Endodermal cell (in vitro differentiated cells): Measurements from ENCODE around the gene CAPG. TPM values are rescaled to one million over a fixed set of nuclear protein-coding genes. Genes with fewer than 3 reads are reported as not detected.
"Not testable (repeated sequence)": the region's sequence is repeated elsewhere in the genome, so short reads cannot be mapped to it uniquely, and the experiment has no call there.

Experiments used
- DNase-seq: peaks from one replicate; pipeline ENCODE4 v3.0.0-alpha.2; 2017
- H3K27ac ChIP-seq: 2 replicates; pipeline ENCODE4 v1.5.1; 2013; ENCODE audit warnings: mild to moderate bottlenecking, low read depth, low read length, moderate library complexity
- H3K27me3 ChIP-seq: 2 replicates; pipeline ENCODE4 v1.6.1; 2013; ENCODE audit warnings: mild to moderate bottlenecking, low read length, moderate library complexity; ENCODE audit not compliant: insufficient read depth, control insufficient read depth, poor library complexity, severe bottlenecking
- H3K36me3 ChIP-seq: 2 replicates; pipeline ENCODE4 v1.7.0; 2013; ENCODE audit warnings: mild to moderate bottlenecking, low read length, moderate library complexity; ENCODE audit not compliant: control insufficient read depth, insufficient read depth
- H3K4me1 ChIP-seq: one replicate; pipeline ENCODE4 v1.7.0; 2013; ENCODE audit warnings: low read length; ENCODE audit not compliant: control insufficient read depth, insufficient read depth
- H3K4me3 ChIP-seq: 2 replicates; pipeline ENCODE4 v1.5.1; 2013; ENCODE audit warnings: mild to moderate bottlenecking, low read length, moderate library complexity
- H3K9ac ChIP-seq: 2 replicates; pipeline ENCODE4 v1.6.1; 2013; ENCODE audit warnings: mild to moderate bottlenecking, low read length, moderate library complexity; ENCODE audit not compliant: poor library complexity, severe bottlenecking; ENCODE audit errors: extremely low read depth
- H3K9me3 ChIP-seq: 2 replicates; pipeline ENCODE4 v1.6.1; 2013; ENCODE audit warnings: mild to moderate bottlenecking, low read length, moderate library complexity; ENCODE audit not compliant: control insufficient read depth
- H3K27ac Mint-ChIP-seq: 2 replicates; pipeline ENCODE4 v1.8.0; 2020; ENCODE audit warnings: mixed read lengths
- H3K27me3 Mint-ChIP-seq: 2 replicates; pipeline ENCODE4 v1.8.0; 2021; ENCODE audit warnings: mild to moderate bottlenecking, mixed read lengths; ENCODE audit not compliant: insufficient read depth
- H3K36me3 Mint-ChIP-seq: 2 replicates; pipeline ENCODE4 v1.8.0; 2020; ENCODE audit warnings: low read depth, mixed read lengths
- H3K4me1 Mint-ChIP-seq: 2 replicates; pipeline ENCODE4 v1.8.0; 2020; ENCODE audit warnings: mixed read lengths
- H3K4me3 Mint-ChIP-seq: 2 replicates; pipeline ENCODE4 v1.8.0; 2020; ENCODE audit warnings: mild to moderate bottlenecking, moderate library complexity, mixed read lengths
- H3K9me3 Mint-ChIP-seq: 2 replicates; pipeline ENCODE4 v1.8.0; 2020; ENCODE audit warnings: mild to moderate bottlenecking, mixed read lengths
- WGBS, 2 experiments: methylation state at CpG; one replicate each; pipeline versions ENCODE4 v1.1.5 to v1.1.7; 2013; ENCODE audit warnings: missing lambda C conversion rate in 2 of 2, mixed read lengths in 1 of 2; ENCODE audit not compliant: insufficient coverage in 1 of 2, insufficient read length in 1 of 2; 5-methylcytosine and 5-hydroxymethylcytosine counted together
- total RNA-seq, 2 donors: library from RNA; stranded (reverse); fragmentation: NEBNext Ultra II Directional in 1 of 2; extraction: Animal tissue kit (Norgen Biotek cat#: 25700) in 1 of 2; gene quantifications; 2 replicates in 1 of 2; 3 replicates in 1 of 2; pipeline ENCODE4 v1.2.1, GENCODE V29; 2021
- TF ChIP-seq, protein P1 (sequence below): fragments of 200-600 bp; sonication (generic); conservative IDR thresholded peaks from 2 replicates; pipeline ENCODE4 v1.5.0; 2021; ENCODE audit warnings: antibody characterized with exemption, mild to moderate bottlenecking

The CAPG gene
- total RNA-seq, 2 donors from 2014 or later, result 104 to 119 TPM

- peak; percentile 41 for DNase-seq
- Mint-ChIP-seq H3K27me3 (no peaks in the 10 kb centered on the region), H3K27ac (peak overlapping the region; percentile 67)
Measured at GRCh38 chr2:85441864-85442263, 31.7 kb upstream of the CAPG start.

GRCh38 chr2:85440729-85441128 is 30.6 kb upstream of the CAPG start:
- H3K27ac ChIP-seq, result no peak overlapping the region
- Mint-ChIP-seq H3K27ac (no peak overlapping the region), H3K9me3 (no peaks in the 10 kb centered on the region), H3K4me1 (peaks cover 24% of the 10 kb centered on the region), H3K27me3 (no peaks in the 10 kb centered on the region), H3K4me3 (no peak overlapping the region), H3K36me3 (no peaks in the 10 kb centered on the region)
- peaks cover 10% of the 10 kb centered on the region for H3K4me1 ChIP-seq
- no peaks in the 10 kb centered on the region for H3K9me3 ChIP-seq
- no peak overlapping the region for H3K9ac ChIP-seq
- H3K27me3 ChIP-seq, result no peaks in the 10 kb centered on the region
- no peaks in the 10 kb centered on the region for H3K36me3 ChIP-seq
- 93 to 100% methylated on average over 4 to 5 of the region's 5 CpGs for WGBS, 2 experiments
- H3K4me3 ChIP-seq, result no peak overlapping the region
- TF ChIP-seq, protein P1, sequence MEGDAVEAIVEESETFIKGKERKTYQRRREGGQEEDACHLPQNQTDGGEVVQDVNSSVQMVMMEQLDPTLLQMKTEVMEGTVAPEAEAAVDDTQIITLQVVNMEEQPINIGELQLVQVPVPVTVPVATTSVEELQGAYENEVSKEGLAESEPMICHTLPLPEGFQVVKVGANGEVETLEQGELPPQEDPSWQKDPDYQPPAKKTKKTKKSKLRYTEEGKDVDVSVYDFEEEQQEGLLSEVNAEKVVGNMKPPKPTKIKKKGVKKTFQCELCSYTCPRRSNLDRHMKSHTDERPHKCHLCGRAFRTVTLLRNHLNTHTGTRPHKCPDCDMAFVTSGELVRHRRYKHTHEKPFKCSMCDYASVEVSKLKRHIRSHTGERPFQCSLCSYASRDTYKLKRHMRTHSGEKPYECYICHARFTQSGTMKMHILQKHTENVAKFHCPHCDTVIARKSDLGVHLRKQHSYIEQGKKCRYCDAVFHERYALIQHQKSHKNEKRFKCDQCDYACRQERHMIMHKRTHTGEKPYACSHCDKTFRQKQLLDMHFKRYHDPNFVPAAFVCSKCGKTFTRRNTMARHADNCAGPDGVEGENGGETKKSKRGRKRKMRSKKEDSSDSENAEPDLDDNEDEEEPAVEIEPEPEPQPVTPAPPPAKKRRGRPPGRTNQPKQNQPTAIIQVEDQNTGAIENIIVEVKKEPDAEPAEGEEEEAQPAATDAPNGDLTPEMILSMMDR, result no peak
- DNase-seq, result no peak

More at GRCh38 chr2:85441864-85442263, 31.7 kb upstream of the CAPG start:
- TF ChIP-seq, protein P1, result no peak
- no peaks in the 10 kb centered on the region for H3K9me3 Mint-ChIP-seq
- peaks cover 18% of the 10 kb centered on the region for H3K4me1 Mint-ChIP-seq
- H3K36me3 ChIP-seq, result no peaks in the 10 kb centered on the region
- no peak overlapping the region for H3K4me3 ChIP-seq
- no peaks in the 10 kb centered on the region for H3K27me3 ChIP-seq
- no peaks in the 10 kb centered on the region for H3K36me3 Mint-ChIP-seq
- H3K9ac ChIP-seq, result no peak overlapping the region
- peaks cover 10% of the 10 kb centered on the region for H3K4me1 ChIP-seq
- WGBS, 2 experiments, result 86 to 88% methylated on average over 2 to 4 of the region's 4 CpGs
- H3K9me3 ChIP-seq, result no peaks in the 10 kb centered on the region
- no peak overlapping the region for H3K4me3 Mint-ChIP-seq
- H3K27ac ChIP-seq, result no peak overlapping the region

DNA sequence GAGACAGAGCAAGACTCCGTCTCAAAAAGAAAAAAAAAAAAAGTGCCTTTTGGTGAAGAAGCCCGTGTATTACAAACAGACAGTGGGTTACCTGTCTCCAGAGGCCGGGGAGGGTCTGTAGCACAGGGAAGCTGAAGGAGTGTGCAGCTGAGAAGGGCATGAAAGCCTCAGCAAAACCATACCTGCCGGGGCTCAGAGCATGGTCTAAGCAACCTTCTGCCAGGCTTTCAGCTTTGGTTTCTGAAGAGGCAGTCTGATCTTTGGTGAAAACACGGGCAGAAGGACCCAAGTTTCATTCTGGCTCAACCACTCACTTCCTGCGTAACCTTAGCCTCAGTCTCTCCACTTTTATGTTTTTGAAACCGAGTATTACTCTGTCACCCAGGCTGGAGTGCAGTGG is 29.8 kb upstream of the CAPG start:
- H3K9me3 ChIP-seq, result no peaks in the 10 kb centered on the region
- WGBS, 2 experiments, result 88 to 89% methylated on average over 5 to 7 of the region's 7 CpGs

DNA sequence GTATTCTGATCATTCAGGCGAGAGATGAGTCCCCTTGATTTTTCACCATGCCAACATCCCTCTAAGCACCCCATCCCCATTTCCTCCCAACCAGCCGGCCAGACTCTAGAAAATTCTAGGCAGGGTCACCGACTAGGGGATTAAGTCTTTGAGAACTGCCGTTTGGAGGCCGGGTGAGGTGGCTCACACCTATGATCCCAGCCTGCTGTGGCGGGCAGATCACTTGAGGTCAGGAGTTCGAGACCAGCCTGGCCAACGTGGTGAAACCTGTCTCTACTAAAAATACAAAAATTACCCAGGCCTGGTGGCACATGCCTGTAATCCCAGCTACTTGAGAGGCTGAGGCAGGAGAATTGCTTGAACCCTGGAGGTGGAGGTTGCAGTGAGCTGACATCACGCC is 29.4 kb upstream of the CAPG start:
- not testable (repeated sequence) for H3K9ac ChIP-seq, H3K4me1 ChIP-seq, H3K36me3 ChIP-seq, H3K27me3 ChIP-seq, H3K27ac Mint-ChIP-seq, H3K27me3 Mint-ChIP-seq, H3K27ac ChIP-seq, H3K36me3 Mint-ChIP-seq, H3K4me3 Mint-ChIP-seq, H3K4me3 ChIP-seq, DNase-seq, H3K9me3 Mint-ChIP-seq, H3K9me3 ChIP-seq
- WGBS, 2 experiments, result 95 to 98% methylated on average over 5 to 9 of the region's 9 CpGs
- peaks cover 19% of the 10 kb centered on the region for H3K4me1 Mint-ChIP-seq

More for the DNA sequence above, 29.8 kb upstream of the CAPG start:
- H3K36me3 ChIP-seq, result no peaks in the 10 kb centered on the region
- no peak overlapping the region for H3K9ac ChIP-seq
- no peak overlapping the region for H3K27ac ChIP-seq
- Mint-ChIP-seq H3K9me3 (no peaks in the 10 kb centered on the region), H3K27me3 (no peaks in the 10 kb centered on the region), H3K4me3 (no peak overlapping the region), H3K27ac (no peak overlapping the region), H3K36me3 (no peaks in the 10 kb centered on the region), H3K4me1 (peaks cover 23% of the 10 kb centered on the region)
- H3K4me3 ChIP-seq, result no peak overlapping the region
- H3K27me3 ChIP-seq, result no peaks in the 10 kb centered on the region
- peak; percentile 38 for DNase-seq
- TF ChIP-seq, protein P1, result no peak
- H3K4me1 ChIP-seq, result peaks cover 10% of the 10 kb centered on the region
